Kidney (tissue), 14 donors: ENCODE results near the gene MYH15. TPM values are rescaled to one million over a fixed set of nuclear protein-coding genes. Genes with fewer than 3 reads are reported as not detected.

Experiments used
- DNase-seq, 5 donors: peaks; one replicate each; pipeline ENCODE4 v3.0.0-alpha.2; 2013 to 2020
- FAIRE-seq: peaks from 2 replicates; lab custom pipeline; 2012; peaks lifted over from hg19 to GRCh38; lab: Jason Lieb, UNC
- H3K27ac ChIP-seq, 2 donors: one replicate each; pipeline ENCODE4 v1.7.0; 2013; ENCODE audit warnings: low read depth in 2 of 2, low read length in 2 of 2, inconsistent platforms in 1 of 2
- H3K27me3 ChIP-seq: one replicate; pipeline ENCODE4 v1.7.1; 2013; ENCODE audit warnings: low read length, inconsistent platforms; ENCODE audit not compliant: control insufficient read depth, insufficient read depth
- H3K36me3 ChIP-seq, 3 donors: one replicate each; pipeline versions ENCODE4 v1.7.0 to v1.7.1; 2013; ENCODE audit warnings: low read length in 3 of 3, control low read depth in 1 of 3, inconsistent platforms in 1 of 3; ENCODE audit not compliant: insufficient read depth in 3 of 3, control insufficient read depth in 2 of 3
- H3K4me1 ChIP-seq, 3 donors: one replicate each; pipeline versions ENCODE4 v1.7.0 to v1.7.1; 2013; ENCODE audit warnings: low read length in 3 of 3, inconsistent platforms in 1 of 3, low read depth in 1 of 3; ENCODE audit not compliant: control insufficient read depth in 2 of 3, insufficient read depth in 2 of 3
- H3K4me3 ChIP-seq, 3 donors: one replicate each; pipeline versions ENCODE4 v1.7.0 to v1.8.1; 2013; ENCODE audit warnings: low read length in 3 of 3, control low read depth in 1 of 3, inconsistent platforms in 1 of 3
- H3K9ac ChIP-seq, 3 donors: one replicate each; pipeline versions ENCODE4 v1.7.0 to v1.7.1; 2013; ENCODE audit warnings: low read length in 3 of 3, control low read depth in 1 of 3, inconsistent platforms in 1 of 3
- H3K9me3 ChIP-seq, 3 donors: one replicate each; pipeline versions ENCODE4 v1.7.0 to v1.7.1; 2013; ENCODE audit warnings: low read length in 3 of 3, control low read depth in 1 of 3, inconsistent platforms in 1 of 3; ENCODE audit not compliant: control insufficient read depth in 2 of 3, insufficient read depth in 1 of 3
- intact Hi-C: fragments of 100-400 bp; cut with DNase I; formaldehyde crosslinking; loops from one replicate; pipeline ENCODE4 v1.11.1; 2022
- polyA plus RNA-seq: library from polyadenylated mRNA; stranded (reverse); fragments of 350-450 nt; fragmentation: Illumina TruSeq; extraction: RNeasy Lipid Tissue Mini Kit (QIAGEN cat#74804); gene quantifications from one replicate; pipeline ENCODE4 v1.2.3, GENCODE V29; 2014; ENCODE audit warnings: low read depth, low replicate concordance; ENCODE audit not compliant: insufficient read depth
- total RNA-seq: library from RNA; stranded (reverse); fragmentation: NEBNext Ultra II Directional; extraction: Animal tissue kit (Norgen Biotek cat#: 25700); gene quantifications from one replicate; pipeline ENCODE4 v1.2.1, GENCODE V29; 2021
- TF ChIP-seq, protein P1 (sequence below): IDR thresholded peaks from 3 replicates; pipeline ENCODE4 v1.5.1; 2012; ENCODE audit warnings: mild to moderate bottlenecking, moderate library complexity, borderline replicate concordance; ENCODE audit not compliant: insufficient read depth; ENCODE audit errors: extremely low read depth
- donor health status: control.
- donor health status: control.
- donor health status: control.
- donor health status: control.
- donor health status: control.
- donor health status: DM: yes; HTN: yes; CAD: no.
- donor health status: Normal renal cell carcinoma (clear cell type).

MYH15 gene
- total and polyA plus RNA-seq, 2 donors from 2014 or later = 0.44 TPM; not detected in 1

DNA sequence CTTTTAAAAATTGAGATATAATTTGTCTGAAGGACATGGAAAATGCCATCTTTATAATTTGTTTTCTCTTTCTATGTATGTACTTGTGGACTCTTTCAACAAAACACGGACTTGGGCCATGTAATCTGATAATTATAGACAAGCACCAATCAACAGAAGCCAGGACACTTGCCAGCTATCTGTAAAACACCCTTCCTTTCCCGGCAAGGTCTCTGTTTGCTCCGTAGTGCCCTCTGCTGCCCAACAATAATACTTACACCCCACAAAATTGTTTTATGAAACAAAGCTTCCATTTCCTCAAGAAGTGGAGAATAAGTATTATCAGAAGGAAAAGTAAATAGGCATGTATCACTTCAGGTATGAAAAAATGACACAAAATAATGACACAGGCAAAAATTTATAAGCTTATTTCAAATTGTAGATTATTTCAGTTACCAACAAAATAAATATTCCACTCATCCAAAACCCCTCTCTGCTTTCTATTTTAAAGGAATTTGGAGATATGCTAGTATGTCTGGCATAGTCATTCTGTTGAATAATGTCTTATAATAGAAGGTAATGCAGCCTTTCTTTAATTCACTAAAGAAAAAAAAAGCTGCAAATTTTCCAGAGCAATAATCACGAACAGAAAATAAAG, 32.8 kb downstream of the MYH15 start:
- Histone ChIP-seq H3K36me3 (no peaks in the 10 kb centered on the region), H3K4me1 (no peaks in the 10 kb centered on the region), H3K27ac (no peak overlapping the region), H3K4me3 (no peak overlapping the region), H3K9me3 (no peaks in the 10 kb centered on the region), H3K9ac (no peak overlapping the region), H3K27me3 (no peaks in the 10 kb centered on the region)
- peak; percentile 90 for FAIRE-seq
- TF ChIP-seq, protein P1, sequence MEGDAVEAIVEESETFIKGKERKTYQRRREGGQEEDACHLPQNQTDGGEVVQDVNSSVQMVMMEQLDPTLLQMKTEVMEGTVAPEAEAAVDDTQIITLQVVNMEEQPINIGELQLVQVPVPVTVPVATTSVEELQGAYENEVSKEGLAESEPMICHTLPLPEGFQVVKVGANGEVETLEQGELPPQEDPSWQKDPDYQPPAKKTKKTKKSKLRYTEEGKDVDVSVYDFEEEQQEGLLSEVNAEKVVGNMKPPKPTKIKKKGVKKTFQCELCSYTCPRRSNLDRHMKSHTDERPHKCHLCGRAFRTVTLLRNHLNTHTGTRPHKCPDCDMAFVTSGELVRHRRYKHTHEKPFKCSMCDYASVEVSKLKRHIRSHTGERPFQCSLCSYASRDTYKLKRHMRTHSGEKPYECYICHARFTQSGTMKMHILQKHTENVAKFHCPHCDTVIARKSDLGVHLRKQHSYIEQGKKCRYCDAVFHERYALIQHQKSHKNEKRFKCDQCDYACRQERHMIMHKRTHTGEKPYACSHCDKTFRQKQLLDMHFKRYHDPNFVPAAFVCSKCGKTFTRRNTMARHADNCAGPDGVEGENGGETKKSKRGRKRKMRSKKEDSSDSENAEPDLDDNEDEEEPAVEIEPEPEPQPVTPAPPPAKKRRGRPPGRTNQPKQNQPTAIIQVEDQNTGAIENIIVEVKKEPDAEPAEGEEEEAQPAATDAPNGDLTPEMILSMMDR = peak; percentile 54
- DNase-seq = peak in 4 of 5 donors; percentile 43 to 68 (median 50)
- intact Hi-C loops = no loop called here

DNA sequence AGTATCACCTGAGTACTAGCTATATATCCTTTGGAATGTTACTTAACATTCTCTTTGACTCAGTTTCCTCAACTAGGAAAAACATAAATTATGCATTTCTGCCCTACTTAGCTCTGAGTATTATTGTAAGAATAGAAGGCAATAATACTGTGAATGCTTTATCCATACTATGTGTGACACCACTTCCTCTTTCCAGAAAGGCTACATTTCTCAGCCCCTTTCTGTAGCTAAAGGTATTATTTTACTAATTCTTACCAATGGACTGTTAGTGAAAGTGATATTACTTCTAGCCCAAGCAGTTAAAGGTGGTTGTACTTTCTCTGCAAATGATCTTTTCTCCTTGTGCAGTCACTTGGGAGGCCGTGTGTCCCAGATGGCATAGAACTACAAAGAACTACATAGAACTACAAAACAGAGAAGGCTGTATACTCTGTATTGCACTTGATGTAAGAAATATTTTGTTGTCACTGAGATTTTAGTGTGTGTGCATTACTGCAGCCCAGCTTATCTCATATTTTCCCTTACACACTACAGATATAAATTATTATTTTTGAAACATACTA, 35.1 kb downstream of the MYH15 start:
- no peaks in the 10 kb centered on the region for H3K4me1 ChIP-seq
- FAIRE-seq (no peak), DNase-seq (no peak)
- intact Hi-C loops = no loop called here
- no peaks in the 10 kb centered on the region for H3K36me3 ChIP-seq
- no peak overlapping the region for H3K4me3 ChIP-seq
- H3K27ac ChIP-seq = no peak overlapping the region
- H3K9ac ChIP-seq = no peak overlapping the region
- H3K27me3 ChIP-seq = no peaks in the 10 kb centered on the region
- H3K9me3 ChIP-seq = no peaks in the 10 kb centered on the region
- TF ChIP-seq, protein P1 = no peak

- Histone ChIP-seq H3K9me3 (no peaks in the 10 kb centered on the region), H3K27me3 (no peaks in the 10 kb centered on the region), H3K4me3 (no peak overlapping the region), H3K36me3 (no peaks in the 10 kb centered on the region), H3K9ac (no peak overlapping the region), H3K4me1 (no peaks in the 10 kb centered on the region), H3K27ac (no peak overlapping the region)
- DNase-seq (no peak), FAIRE-seq (no peak)
- intact Hi-C loops = no loop called here
- TF ChIP-seq, protein P1 = no peak
Measured at GRCh38 chr3:108474581-108474980, 35.8 kb downstream of the MYH15 start.
